HG02763 (cell line): Measurements from ENCODE around the gene LIG1.
"Not testable (repeated sequence)": the region's sequence is repeated elsewhere in the genome, so short reads cannot be mapped to it uniquely, and the experiment has no call there.

Experiments used
- ATAC-seq: cut with Tn5 transposase; IDR thresholded peaks from one replicate; pipeline ENCODE4 v1.9.1; 2021; ENCODE audit warnings: mild to moderate bottlenecking, moderate library complexity; ENCODE audit not compliant: unreplicated experiment

LIG1 gene

DNA sequence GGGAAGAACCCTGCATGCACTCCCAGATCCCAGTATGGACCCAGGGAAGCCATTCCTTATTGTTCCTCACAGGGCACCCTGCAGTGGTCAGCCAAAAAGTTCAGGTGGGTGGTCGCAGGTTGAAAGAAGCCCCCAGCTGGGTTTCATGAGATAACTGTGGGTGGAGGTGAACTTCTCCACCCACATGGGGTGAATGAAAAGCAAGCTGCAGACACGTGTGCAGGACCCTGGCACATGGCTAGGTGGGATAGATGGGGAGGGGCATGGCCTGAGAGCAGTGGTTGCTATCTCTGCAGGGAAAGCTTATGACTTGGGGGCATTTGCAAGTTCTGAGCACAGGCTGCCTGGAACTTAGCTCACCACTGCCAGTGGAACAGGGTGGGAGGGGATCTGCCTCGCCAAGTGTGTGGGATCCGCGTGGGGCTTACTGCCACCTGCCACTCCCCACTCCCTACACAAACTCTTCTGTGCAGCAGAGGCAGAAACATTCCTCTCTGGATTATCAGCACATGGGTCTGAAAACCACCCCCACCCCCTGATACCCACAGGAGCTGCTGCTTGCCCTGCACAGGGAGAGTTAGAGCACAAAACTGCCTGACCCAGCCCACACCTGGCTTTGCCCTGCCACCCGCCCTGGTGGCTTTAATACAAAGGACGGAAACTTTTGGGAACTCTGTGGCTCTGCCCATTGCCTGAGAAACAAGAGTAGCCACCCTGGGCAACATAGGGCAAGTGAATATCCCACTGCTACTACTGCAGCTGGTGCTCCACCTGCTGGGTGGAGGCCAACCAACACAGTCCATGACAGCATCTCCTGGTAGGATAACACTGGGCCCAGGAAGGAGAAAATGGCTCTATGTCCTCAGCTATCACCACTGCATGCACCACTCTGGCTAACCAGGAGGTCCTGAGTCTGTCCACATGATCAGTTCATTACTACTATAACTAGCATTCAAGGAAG is 84.0 kb downstream of the LIG1 start:
- ATAC-seq: no peak

DNA sequence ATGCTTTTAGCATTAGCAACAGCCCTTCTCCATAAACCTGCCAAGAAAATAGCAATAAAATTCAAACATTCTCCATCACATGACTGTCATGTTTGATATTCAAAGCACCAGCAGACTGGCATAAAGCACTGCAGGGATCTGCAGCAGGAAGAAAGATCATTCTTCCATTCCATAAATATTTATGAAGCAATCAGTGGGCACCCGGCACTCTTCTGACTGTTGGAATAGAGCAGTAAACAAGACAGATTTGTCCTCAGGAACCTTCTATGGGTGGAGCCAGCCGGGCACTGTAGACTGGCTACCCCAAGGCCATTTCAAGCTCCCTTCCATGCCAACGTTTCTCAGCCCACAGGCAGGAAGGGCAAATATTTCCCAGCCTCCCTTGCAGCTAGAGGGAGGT is 85.1 kb downstream of the LIG1 start:
- no peak for ATAC-seq

GRCh38 chr19:48081106-48081505 is 89.0 kb downstream of the LIG1 start:
- no peak for ATAC-seq

DNA sequence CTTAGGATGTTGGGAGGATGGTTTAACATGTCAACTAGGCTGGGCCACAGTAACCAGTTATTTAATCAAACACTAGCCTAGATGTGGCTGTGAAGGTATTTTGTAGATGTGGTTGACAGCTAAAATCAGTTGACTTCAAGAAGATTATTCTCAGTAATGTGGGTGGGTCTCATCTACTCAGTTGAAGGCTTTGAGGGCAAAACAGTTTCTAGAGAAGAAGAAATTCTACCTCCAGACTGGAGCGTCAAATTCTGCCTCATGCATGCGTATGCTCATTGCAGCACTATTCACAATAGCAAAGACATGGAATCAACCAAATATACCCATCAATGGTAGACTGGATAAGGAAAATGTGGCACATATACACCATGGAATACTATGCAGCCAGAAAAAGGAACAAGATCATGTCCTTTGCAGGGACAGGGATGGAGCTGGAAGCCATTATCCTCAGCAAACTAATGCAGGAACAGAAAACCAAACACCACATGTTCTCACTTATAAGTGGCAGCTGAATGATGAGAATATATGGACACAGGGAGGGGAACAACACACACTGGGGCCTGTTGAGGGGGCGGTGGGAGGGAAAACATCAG is 99.9 kb downstream of the LIG1 start:
- ATAC-seq: not testable (repeated sequence)

DNA sequence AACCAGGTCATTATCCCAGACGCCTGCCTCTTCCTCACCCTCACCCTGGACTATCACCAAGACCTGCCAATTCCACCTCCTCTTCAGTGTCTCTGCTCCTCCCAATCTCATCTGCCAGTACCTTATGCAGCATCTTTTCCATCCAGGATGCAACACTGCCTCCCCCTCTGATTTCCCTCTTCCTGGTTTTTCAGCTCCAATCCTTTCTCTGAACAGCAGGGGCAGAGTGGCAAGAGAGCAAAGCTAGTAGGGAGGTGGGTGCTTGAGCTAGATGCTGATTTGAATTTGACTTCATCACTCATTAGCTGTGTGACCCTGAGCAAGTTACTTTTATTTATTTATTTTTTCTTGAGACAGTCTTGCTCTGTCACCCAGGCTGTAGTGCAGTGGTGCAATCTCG is 100.7 kb downstream of the LIG1 start:
- no peak for ATAC-seq
